Measurements from ENCODE around the gene NME5. TPM values are rescaled to one million over a fixed set of nuclear protein-coding genes. Genes with fewer than 3 reads are reported as not detected.
"Not testable (repeated sequence)": the region's sequence is repeated elsewhere in the genome, so short reads cannot be mapped to it uniquely, and the experiment has no call there.

Gene NME5
- total RNA-seq, 2 donors from 2014 or later = 1.0 to 3.8 TPM

GRCh38 chr5:138169124-138169523 is 29.9 kb upstream of the NME5 start:
- DNase-seq (ENCODE audit: low spot score) = no peak
- Histone ChIP-seq H3K9me3 (no peaks in the 10 kb centered on the region), H3K27me3 (no peaks in the 10 kb centered on the region), H3K27ac (no peak overlapping the region), H3K36me3 (peaks cover 95% of the 10 kb centered on the region), H3K4me3 (no peak overlapping the region), H3K4me1 (no peaks in the 10 kb centered on the region)
- TF ChIP-seq CTCF (IDR thresholded peaks at IDR 0.05) = no peak

- H3K4me1 ChIP-seq = no peaks in the 10 kb centered on the region
- peaks cover 98% of the 10 kb centered on the region for H3K36me3 ChIP-seq
- no peaks in the 10 kb centered on the region for H3K9me3 ChIP-seq
- no peak for TF ChIP-seq CTCF (IDR thresholded peaks at IDR 0.05)
- DNase-seq (ENCODE audit: low spot score) = no peak
- H3K4me3 ChIP-seq = no peak overlapping the region
- H3K27me3 ChIP-seq = no peaks in the 10 kb centered on the region
- no peak overlapping the region for H3K27ac ChIP-seq
These were observed 24.5 kb upstream of the NME5 start for GRCh38 chr5:138163721-138164120.

- peaks cover 96% of the 10 kb centered on the region for H3K36me3 ChIP-seq
- no peaks in the 10 kb centered on the region for H3K4me1 ChIP-seq
- no peak overlapping the region for H3K27ac ChIP-seq
- no peaks in the 10 kb centered on the region for H3K9me3 ChIP-seq
- TF ChIP-seq CTCF (IDR thresholded peaks at IDR 0.05) = no peak
- H3K27me3 ChIP-seq = no peaks in the 10 kb centered on the region
- no peak for DNase-seq (ENCODE audit: low spot score)
- no peak overlapping the region for H3K4me3 ChIP-seq
These were observed 21.5 kb upstream of the NME5 start for GRCh38 chr5:138160706-138161105.

GRCh38 chr5:138159666-138160065 is 20.4 kb upstream of the NME5 start:
- no peaks in the 10 kb centered on the region for H3K9me3 ChIP-seq
- H3K27me3 ChIP-seq = no peaks in the 10 kb centered on the region
- no peak for TF ChIP-seq CTCF (IDR thresholded peaks at IDR 0.05)
- H3K27ac ChIP-seq = no peak overlapping the region
- no peak overlapping the region for H3K4me3 ChIP-seq
- DNase-seq (ENCODE audit: low spot score) = no peak
- no peaks in the 10 kb centered on the region for H3K4me1 ChIP-seq
- H3K36me3 ChIP-seq = peaks cover 86% of the 10 kb centered on the region

GRCh38 chr5:138157626-138158025 is 18.4 kb upstream of the NME5 start:
- H3K4me1 ChIP-seq = no peaks in the 10 kb centered on the region
- H3K27ac ChIP-seq = no peak overlapping the region
- H3K36me3 ChIP-seq = peaks cover 65% of the 10 kb centered on the region
- no peak overlapping the region for H3K4me3 ChIP-seq
- DNase-seq (ENCODE audit: low spot score) = no peak
- no peaks in the 10 kb centered on the region for H3K27me3 ChIP-seq
- H3K9me3 ChIP-seq = no peaks in the 10 kb centered on the region
- TF ChIP-seq CTCF (IDR thresholded peaks at IDR 0.05) = no peak

- H3K4me1 ChIP-seq; H3K4me3 ChIP-seq; H3K27me3 ChIP-seq; H3K27ac ChIP-seq; DNase-seq (ENCODE audit: low spot score); H3K9me3 ChIP-seq: not testable (repeated sequence)
- H3K36me3 ChIP-seq = peaks cover 49% of the 10 kb centered on the region
These were observed 16.7 kb upstream of the NME5 start for GRCh38 chr5:138155977-138156376.

Measured in right atrium auricular region (tissue), 2 donors.